Measurements from ENCODE around the gene RIPK4. TPM values are rescaled to one million over a fixed set of nuclear protein-coding genes. Genes with fewer than 3 reads are reported as not detected.

The RIPK4 gene
- total RNA-seq, 4 donors from 2014 or later, result 4.4 to 20.5 (median 10.6) TPM

DNA sequence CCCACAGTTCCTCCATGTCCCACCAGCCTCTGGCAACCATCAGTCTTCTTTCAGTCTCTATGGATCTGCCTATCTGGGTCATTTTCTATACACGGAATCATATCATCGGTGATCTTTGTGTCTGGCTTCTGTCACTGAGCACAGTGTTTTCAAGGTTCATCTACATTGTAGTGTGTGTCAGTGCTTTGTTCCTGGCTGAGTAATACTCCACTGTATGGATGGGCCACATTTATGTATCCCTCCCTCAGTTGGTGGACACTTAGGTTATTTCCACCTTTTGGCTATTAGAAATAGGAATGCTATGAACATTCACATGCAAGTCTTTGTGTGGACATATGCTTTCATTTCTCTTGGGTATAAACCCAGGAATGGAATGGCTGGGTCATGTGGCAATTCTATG is 46.6 kb downstream of the RIPK4 start:
- no peak for DNase-seq
- Histone ChIP-seq H3K36me3 (no peaks in the 10 kb centered on the region), H3K4me3 (no peak overlapping the region), H3K27ac (no peak overlapping the region), H3K4me1 (peaks cover 0 to 8% (median 5%) of the 10 kb centered on the region in 4 donors), H3K9me3 (no peaks in the 10 kb centered on the region), H3K27me3 (peaks cover 9% of the 10 kb centered on the region)
- no peak for TF ChIP-seq POLR2A (IDR thresholded peaks at IDR 0.05)
- TF ChIP-seq CTCF (IDR thresholded peaks at IDR 0.05), result no peak
- TF ChIP-seq POLR2AphosphoS5 (IDR thresholded peaks at IDR 0.05), result no peak
- TF ChIP-seq EP300 (IDR thresholded peaks at IDR 0.05; ENCODE audit: low read depth), result no peak
- in situ Hi-C loops (cut with MboI; ENCODE audit: low pct_ligation_motif_present in 1 of 4, low pct_unique_long_range_greater_than_20kb in 1 of 4, low sequenced_read_pairs in 3 of 4), result no loop called here
- WGBS, 2 donors (ENCODE audit: low coverage in 1 of 2), result 90% methylated on average over 2 of the region's 2 CpGs; no CpG with 5 or more reads in 1 of the 2 donors
- intact Hi-C loops (cut with DNase I; ENCODE audit: low total_unique reads), result no loop called here

- no peaks in the 10 kb centered on the region for H3K36me3 ChIP-seq
- DNase-seq, result no peak
- no peak for TF ChIP-seq POLR2A (IDR thresholded peaks at IDR 0.05)
- TF ChIP-seq CTCF (IDR thresholded peaks at IDR 0.05), result no peak
- H3K4me1 ChIP-seq, result peaks cover 0 to 8% (median 7%) of the 10 kb centered on the region in 4 donors
- no peaks in the 10 kb centered on the region for H3K9me3 ChIP-seq
- H3K27me3 ChIP-seq, result peaks cover 6% of the 10 kb centered on the region
- no peak overlapping the region for H3K4me3 ChIP-seq
- intact Hi-C loops (cut with DNase I; ENCODE audit: low total_unique reads) (no loop called here), in situ Hi-C loops (cut with MboI; ENCODE audit: low pct_ligation_motif_present in 1 of 4, low pct_unique_long_range_greater_than_20kb in 1 of 4, low sequenced_read_pairs in 3 of 4) (no loop called here)
- no peak overlapping the region for H3K27ac ChIP-seq
- 82% methylated on average over 5 to 6 of the region's 6 CpGs for WGBS, 2 donors (ENCODE audit: low coverage in 1 of 2)
Measured at GRCh38 chr21:41719691-41720090, 47.2 kb downstream of the RIPK4 start.

DNA sequence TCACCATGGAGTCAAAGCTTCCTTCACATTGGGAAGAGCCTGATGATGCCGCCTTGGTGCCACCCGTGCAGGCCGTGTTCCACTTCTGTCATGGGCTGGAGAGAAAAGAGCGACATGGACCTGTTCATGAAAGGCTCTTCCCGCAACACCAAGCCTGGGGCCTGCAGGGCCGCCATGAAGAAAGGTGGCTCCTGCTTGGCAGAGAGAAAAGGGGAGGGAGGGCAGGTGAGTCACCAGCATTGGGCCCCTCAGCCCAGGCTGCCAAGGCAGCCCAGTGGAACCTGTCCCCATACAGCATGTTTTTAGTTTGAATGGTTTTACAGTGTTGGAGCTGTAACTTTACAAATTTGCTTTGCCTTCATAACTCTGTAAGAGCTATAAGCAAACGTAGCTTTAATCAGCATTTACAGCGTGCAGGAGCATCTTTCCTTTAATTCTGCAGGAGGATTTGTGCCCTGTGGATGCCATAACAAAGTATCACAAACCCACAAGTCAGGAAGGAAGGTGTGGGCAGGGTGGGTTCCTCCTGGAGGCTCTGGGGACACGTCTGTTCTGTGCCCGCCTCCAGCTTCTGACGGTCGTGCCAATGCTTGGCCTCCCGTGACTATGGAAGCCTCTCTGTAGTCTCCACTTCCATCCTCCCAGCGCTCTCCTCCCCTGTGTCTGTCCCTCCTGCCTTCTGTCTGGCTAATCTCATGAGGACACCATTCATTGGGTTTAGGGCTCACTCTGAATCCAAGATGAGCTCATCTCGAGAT is 49.1 kb downstream of the RIPK4 start:
- in situ Hi-C loops (cut with MboI; ENCODE audit: low pct_ligation_motif_present in 1 of 4, low pct_unique_long_range_greater_than_20kb in 1 of 4, low sequenced_read_pairs in 3 of 4), result no loop called here

DNA sequence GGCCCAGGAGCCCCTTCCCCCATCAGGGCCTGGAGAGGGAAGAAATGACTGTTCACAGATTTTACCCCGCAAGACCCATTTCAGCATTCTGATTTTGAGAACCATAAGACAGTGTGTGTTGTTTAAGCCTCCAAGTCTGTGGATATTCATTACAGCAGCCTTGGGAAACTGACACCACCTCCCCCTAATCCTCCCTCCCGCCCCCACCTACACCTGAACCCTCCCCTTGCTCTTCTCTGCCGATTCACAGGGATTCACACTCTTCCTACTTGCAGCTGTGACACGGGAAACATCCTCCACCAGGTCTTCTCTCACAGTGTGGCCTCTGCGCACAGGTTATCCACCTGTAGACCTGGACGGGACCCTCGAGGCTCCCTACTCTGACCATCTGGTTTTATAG is 50.1 kb downstream of the RIPK4 start:
- Histone ChIP-seq H3K36me3 (no peaks in the 10 kb centered on the region), H3K4me3 (no peak overlapping the region), H3K4me1 (peaks cover 0 to 22% (median 15%) of the 10 kb centered on the region in 4 donors), H3K27me3 (peaks cover 5% of the 10 kb centered on the region), H3K9me3 (no peaks in the 10 kb centered on the region), H3K27ac (no peak overlapping the region)
- WGBS, 2 donors (ENCODE audit: low coverage in 1 of 2), result 79 to 100% methylated on average over 1 to 7 of the region's 7 CpGs
- intact Hi-C loops (cut with DNase I; ENCODE audit: low total_unique reads), result no loop called here
- TF ChIP-seq POLR2AphosphoS5 (IDR thresholded peaks at IDR 0.05) (no peak), EP300 (IDR thresholded peaks at IDR 0.05; ENCODE audit: low read depth) (no peak), CTCF (IDR thresholded peaks at IDR 0.05) (no peak), POLR2A (IDR thresholded peaks at IDR 0.05) (no peak)
- no peak for DNase-seq
- in situ Hi-C loops (cut with MboI; ENCODE audit: low pct_ligation_motif_present in 1 of 4, low pct_unique_long_range_greater_than_20kb in 1 of 4, low sequenced_read_pairs in 3 of 4), result no loop called here

More for the DNA sequence above, 49.1 kb downstream of the RIPK4 start:
- 68 to 81% methylated on average over 5 to 15 of the region's 15 CpGs for WGBS, 2 donors (ENCODE audit: low coverage in 1 of 2)
- Histone ChIP-seq H3K27ac (no peak overlapping the region), H3K27me3 (no peaks in the 10 kb centered on the region), H3K36me3 (no peaks in the 10 kb centered on the region), H3K4me1 (peaks cover 0 to 16% (median 14%) of the 10 kb centered on the region in 4 donors), H3K9me3 (no peaks in the 10 kb centered on the region), H3K4me3 (no peak overlapping the region)
- TF ChIP-seq POLR2A (IDR thresholded peaks at IDR 0.05) (no peak), CTCF (IDR thresholded peaks at IDR 0.05) (no peak), EP300 (IDR thresholded peaks at IDR 0.05; ENCODE audit: low read depth) (no peak), POLR2AphosphoS5 (IDR thresholded peaks at IDR 0.05) (no peak)
- intact Hi-C loops (cut with DNase I; ENCODE audit: low total_unique reads), result no loop called here
- DNase-seq, result no peak

All from transverse colon (tissue), 4 donors.